ENCODE measurements around the gene IFNA5. TPM values are rescaled to one million over a fixed set of nuclear protein-coding genes. Genes with fewer than 3 reads are reported as not detected.
A peak's percentile ranks its signal among the peaks of the same experiment; 100 is the strongest.

Gene IFNA5
- total and polyA plus RNA-seq, 4 donors: 0.12 to 0.28 TPM; not detected in 2

GRCh38 chr9:21294364-21294774 lies 10.7 kb downstream of the IFNA5 start:
- DNase-seq: no peak
- Histone ChIP-seq H3K4me1 (ENCODE audit: control insufficient read depth in 5 of 5, insufficient read depth in 5 of 5, low read length in 5 of 5) (no peaks in the 10 kb centered on the region), H3K4me3 (no peak overlapping the region), H3K9me3 (ENCODE audit: control insufficient read depth in 4 of 4, insufficient read depth in 3 of 4, low read length in 3 of 4) (no peaks in the 10 kb centered on the region), H3K27me3 (ENCODE audit: control insufficient read depth in 3 of 3, insufficient read depth in 3 of 3, low read length in 2 of 3) (no peaks in the 10 kb centered on the region), H3K36me3 (ENCODE audit: control insufficient read depth in 4 of 4, insufficient read depth in 4 of 4, low read length in 4 of 4) (no peaks in the 10 kb centered on the region), H3K9ac (ENCODE audit: insufficient read depth in 1 of 2, low read length in 2 of 2) (no peak overlapping the region), H3K27ac (ENCODE audit: low read depth in 1 of 2, low read length in 1 of 2) (no peak overlapping the region)
- TF ChIP-seq CTCF (IDR thresholded peaks at IDR 0.05; ENCODE audit: control extremely low read depth, extremely low read depth): no peak
- 79 to 100% methylated on average over 1 of the region's 1 CpG for WGBS, 2 donors
- no peak for ATAC-seq (ENCODE audit: insufficient read depth, low FRiP score)

- 28 to 37% methylated on average over 2 of the region's 2 CpGs for WGBS, 2 donors
- Histone ChIP-seq H3K9ac (ENCODE audit: insufficient read depth in 1 of 2, low read length in 2 of 2) (no peak overlapping the region), H3K27me3 (ENCODE audit: control insufficient read depth in 3 of 3, insufficient read depth in 3 of 3, low read length in 2 of 3) (no peaks in the 10 kb centered on the region), H3K4me1 (ENCODE audit: control insufficient read depth in 5 of 5, insufficient read depth in 5 of 5, low read length in 5 of 5) (no peaks in the 10 kb centered on the region), H3K9me3 (ENCODE audit: control insufficient read depth in 4 of 4, insufficient read depth in 3 of 4, low read length in 3 of 4) (peaks cover 0 to 3% (median 0%) of the 10 kb centered on the region in 4 donors), H3K36me3 (ENCODE audit: control insufficient read depth in 4 of 4, insufficient read depth in 4 of 4, low read length in 4 of 4) (no peaks in the 10 kb centered on the region), H3K27ac (ENCODE audit: low read depth in 1 of 2, low read length in 1 of 2) (no peak overlapping the region), H3K4me3 (no peak overlapping the region)
- DNase-seq: no peak
- no peak for ATAC-seq (ENCODE audit: insufficient read depth, low FRiP score)
- TF ChIP-seq CTCF (IDR thresholded peaks at IDR 0.05; ENCODE audit: control extremely low read depth, extremely low read depth): no peak
Measured at GRCh38 chr9:21289848-21290247, 15.3 kb downstream of the IFNA5 start.

- no peak for TF ChIP-seq CTCF (IDR thresholded peaks at IDR 0.05; ENCODE audit: control extremely low read depth, extremely low read depth)
- no peak for DNase-seq
- ATAC-seq (ENCODE audit: insufficient read depth, low FRiP score): no peak
- H3K27ac ChIP-seq (ENCODE audit: low read depth in 1 of 2, low read length in 1 of 2): no peak overlapping the region
- H3K9ac ChIP-seq (ENCODE audit: insufficient read depth in 1 of 2, low read length in 2 of 2): no peak overlapping the region
- H3K9me3 ChIP-seq (ENCODE audit: control insufficient read depth in 4 of 4, insufficient read depth in 3 of 4, low read length in 3 of 4): peaks cover 0 to 3% (median 0%) of the 10 kb centered on the region in 4 donors
- no peak overlapping the region for H3K4me3 ChIP-seq
- no peaks in the 10 kb centered on the region for H3K27me3 ChIP-seq (ENCODE audit: control insufficient read depth in 3 of 3, insufficient read depth in 3 of 3, low read length in 2 of 3)
- no peaks in the 10 kb centered on the region for H3K36me3 ChIP-seq (ENCODE audit: control insufficient read depth in 4 of 4, insufficient read depth in 4 of 4, low read length in 4 of 4)
- no peaks in the 10 kb centered on the region for H3K4me1 ChIP-seq (ENCODE audit: control insufficient read depth in 5 of 5, insufficient read depth in 5 of 5, low read length in 5 of 5)
- WGBS, 2 donors: 67 to 70% methylated on average over 3 of the region's 3 CpGs
Measured at GRCh38 chr9:21287280-21287679, 17.8 kb downstream of the IFNA5 start.

GRCh38 chr9:21286659-21287058 lies 18.5 kb downstream of the IFNA5 start:
- Histone ChIP-seq H3K9ac (ENCODE audit: insufficient read depth in 1 of 2, low read length in 2 of 2) (no peak overlapping the region), H3K9me3 (ENCODE audit: control insufficient read depth in 4 of 4, insufficient read depth in 3 of 4, low read length in 3 of 4) (peaks cover 0 to 3% (median 0%) of the 10 kb centered on the region in 4 donors), H3K4me3 (no peak overlapping the region), H3K4me1 (ENCODE audit: control insufficient read depth in 5 of 5, insufficient read depth in 5 of 5, low read length in 5 of 5) (no peaks in the 10 kb centered on the region), H3K27me3 (ENCODE audit: control insufficient read depth in 3 of 3, insufficient read depth in 3 of 3, low read length in 2 of 3) (no peaks in the 10 kb centered on the region), H3K27ac (ENCODE audit: low read depth in 1 of 2, low read length in 1 of 2) (no peak overlapping the region), H3K36me3 (ENCODE audit: control insufficient read depth in 4 of 4, insufficient read depth in 4 of 4, low read length in 4 of 4) (no peaks in the 10 kb centered on the region)
- DNase-seq: peak in 1 of 3 donors; percentile 3
- no peak for ATAC-seq (ENCODE audit: insufficient read depth, low FRiP score)
- TF ChIP-seq CTCF (IDR thresholded peaks at IDR 0.05; ENCODE audit: control extremely low read depth, extremely low read depth): no peak
- WGBS, 2 donors: 42 to 73% methylated on average over 5 of the region's 5 CpGs

Measured in lung (tissue), 12 donors.